Endothelial cell of umbilical vein (primary cell): Measurements from ENCODE around the gene CES4A. TPM values are rescaled to one million over a fixed set of nuclear protein-coding genes. Genes with fewer than 3 reads are reported as not detected.
"Not testable (repeated sequence)": the region's sequence is repeated elsewhere in the genome, so short reads cannot be mapped to it uniquely, and the experiment has no call there.

Experiments
- BruUV-seq: library from RNA; stranded (reverse); fragments of 400-500 nt; replicated peaks from 2 replicates; lab custom pipeline; 2021; lab: Mats Ljungman, UMichigan
- CTCF ChIA-PET: fragments of 300-600, 350-600 bp; sonication (Branson Sonifier 250); formaldehyde crosslinking; loops from one replicate; lab custom pipeline; 2021; ENCODE audit warnings: antibody characterized with exemption, inconsistent platforms; lab: Charles Lee
- POLR2A ChIA-PET: fragments of 300-600, 350-600 bp; sonication (Branson Sonifier 250); formaldehyde crosslinking; loops from one replicate; lab custom pipeline; 2021; ENCODE audit warnings: antibody characterized with exemption, inconsistent platforms; lab: Charles Lee
- DNase-seq: peaks from one replicate; pipeline ENCODE4 v3.0.0-alpha.2; 2011; ENCODE audit warnings: low read depth, low spot score
- FAIRE-seq: peaks from 2 replicates; lab custom pipeline; 2011; peaks lifted over from hg19 to GRCh38; lab: Jason Lieb, UNC
- H2AFZ ChIP-seq: 2 replicates; pipeline ENCODE4 v1.6.0; 2012; ENCODE audit warnings: low read depth, low read length, control low read depth, inconsistent platforms
- H3K27ac ChIP-seq: 2 replicates; pipeline ENCODE4 v1.5.1; 2011; ENCODE audit warnings: low read depth, mild to moderate bottlenecking, control low read depth, low read length, moderate library complexity; ENCODE audit not compliant: insufficient read depth
- H3K27me3 ChIP-seq, 2 experiments: 2 replicates each; pipeline versions ENCODE4 v1.6.0 to v1.6.1; 2011; ENCODE audit warnings: low read length in 2 of 2, mixed read lengths in 1 of 2; ENCODE audit not compliant: control insufficient read depth in 2 of 2, insufficient read depth in 2 of 2
- H3K36me3 ChIP-seq, 2 experiments: 2 replicates in 1 of 2; 3 replicates in 1 of 2; pipeline ENCODE4 v1.5.1; 2011; ENCODE audit warnings: low read length in 2 of 2, mild to moderate bottlenecking in 1 of 2, moderate library complexity in 1 of 2; ENCODE audit not compliant: control insufficient read depth in 2 of 2, insufficient read depth in 2 of 2; ENCODE audit errors: extremely low read depth in 1 of 2
- H3K4me1 ChIP-seq: 3 replicates; pipeline ENCODE4 v1.5.1; 2011; ENCODE audit warnings: mild to moderate bottlenecking, low read length; ENCODE audit not compliant: control insufficient read depth, insufficient read depth; ENCODE audit errors: extremely low read depth
- H3K4me2 ChIP-seq: 2 replicates; pipeline ENCODE4 v1.6.1; 2011; ENCODE audit warnings: low read length, control low read depth, mixed read lengths; ENCODE audit not compliant: insufficient read depth
- H3K4me3 ChIP-seq, 3 experiments: fragments of 200-600 bp in 1 of 3; sonication (generic), shearing (Covaris generic) in 1 of 3; replicated peaks in 1 of 3; 2 replicates each; pipeline ENCODE4 v1.5.1; 2011 to 2016; ENCODE audit warnings: control low read depth in 3 of 3, low read length in 3 of 3, mild to moderate bottlenecking in 2 of 3, inconsistent platforms in 1 of 3, low read depth in 1 of 3, moderate library complexity in 1 of 3; ENCODE audit not compliant: insufficient read depth in 1 of 3
- H3K79me2 ChIP-seq: 2 replicates; pipeline ENCODE4 v1.6.0; 2012; ENCODE audit warnings: low read length, inconsistent platforms; ENCODE audit not compliant: control insufficient read depth, insufficient read depth
- H3K9ac ChIP-seq: replicated peaks from 2 replicates; pipeline ENCODE3; 2011; ENCODE audit warnings: low read length, control low read depth; ENCODE audit not compliant: insufficient read depth; ENCODE audit errors: extremely low read depth
- H3K9me1 ChIP-seq: replicated peaks from 3 replicates; pipeline ENCODE4 v1.6.0; 2011; ENCODE audit warnings: mild to moderate bottlenecking, low read length; ENCODE audit not compliant: control insufficient read depth, insufficient read depth; ENCODE audit errors: extremely low read depth
- H3K9me3 ChIP-seq: replicated peaks from 2 replicates; pipeline ENCODE4 v1.5.1; 2012; ENCODE audit warnings: low read length, inconsistent platforms; ENCODE audit not compliant: control insufficient read depth, insufficient read depth
- H4K20me1 ChIP-seq: replicated peaks from 2 replicates; pipeline ENCODE3; 2011; ENCODE audit warnings: mild to moderate bottlenecking, low read length; ENCODE audit not compliant: control insufficient read depth, insufficient read depth; ENCODE audit errors: extremely low read depth
- POLR2AphosphoS5 ChIP-seq: IDR thresholded peaks from 2 replicates; pipeline ENCODE4 v1.6.1; 2012; ENCODE audit warnings: low read depth, mild to moderate bottlenecking, control low read depth, low read length, moderate library complexity; ENCODE audit not compliant: insufficient read depth
- dilution Hi-C: fragments of 300-500 bp; cut with MboI; formaldehyde crosslinking; loops from one replicate; pipeline ENCODE4 v1.15.0; 2019; ENCODE audit warnings: low sequenced_read_pairs; ENCODE audit not compliant: extremely low pct_ligation_motif_present
- intact Hi-C: fragments of 100-400 bp; cut with micrococcal nuclease; formaldehyde crosslinking; loops from one replicate; pipeline ENCODE4 v1.10.0; 2022
- polyA plus RNA-seq, 4 experiments: library from polyadenylated mRNA; depleted of rRNA in 3 of 4; stranded (reverse) in 3 of 4; unstranded in 1 of 4; fragments of >200 nt; gene quantifications; 2 replicates each; pipeline versions ENCODE4 v1.2.1 to v1.2.3, GENCODE V29; 2011 to 2012; ENCODE audit warnings: missing spikeins in 1 of 4
- total RNA-seq: library from RNA; stranded (reverse); gene quantifications from 2 replicates; pipeline ENCODE4 v1.2.3, GENCODE V29; 2021
- TF ChIP-seq, protein P1 (sequence below), 2 donors: IDR thresholded peaks; 1 replicate in 1 of 2; 2 replicates in 1 of 2; pipeline ENCODE4 v1.5.1; 2011; ENCODE audit warnings: low read length in 2 of 2, mild to moderate bottlenecking in 2 of 2, moderate library complexity in 2 of 2, control low read depth in 1 of 2, inconsistent platforms in 1 of 2, low read depth in 1 of 2; ENCODE audit not compliant: insufficient read depth in 1 of 2; ENCODE audit errors: extremely low read depth in 1 of 2

The CES4A gene
- total and polyA plus RNA-seq, 2 donors (not counting 3 experiments of a cell fraction or from before 2014, with no cell fraction given): 5.4 to 13.3 TPM

DNA sequence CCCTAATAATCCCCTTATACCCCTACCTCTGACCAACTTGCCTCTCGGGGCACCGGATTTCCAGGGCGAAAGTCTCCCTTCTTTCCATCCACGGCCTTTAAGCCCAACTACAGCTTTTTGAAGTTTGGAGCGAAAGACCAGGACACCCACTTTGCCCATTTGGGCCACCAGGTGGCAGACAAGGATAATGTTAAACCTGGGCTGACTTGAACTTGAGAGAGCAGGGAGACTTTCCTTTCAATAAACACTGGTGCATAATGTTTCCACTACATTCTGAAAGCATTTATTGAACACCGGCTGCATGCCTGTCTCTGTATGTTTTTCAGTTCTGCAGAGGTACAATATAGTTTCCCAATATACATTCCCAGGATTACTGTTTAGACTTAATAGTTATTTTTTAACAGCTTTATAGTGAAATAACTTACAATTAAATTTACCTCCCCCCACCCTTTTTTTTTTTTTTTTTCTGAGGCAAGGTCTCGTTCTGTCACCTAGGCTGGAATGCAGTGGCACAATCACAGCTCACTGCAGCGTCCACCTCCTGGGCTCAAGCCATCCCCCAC is 34.2 kb upstream of the CES4A start:
- peak; percentile 98 for FAIRE-seq
- no peak overlapping the region for H3K9ac ChIP-seq
- H3K4me2 ChIP-seq: no peak overlapping the region
- no peaks in the 10 kb centered on the region for H3K79me2 ChIP-seq
- H3K4me3 ChIP-seq: no peak overlapping the region
- no peaks in the 10 kb centered on the region for H3K36me3 ChIP-seq
- H3K9me3 ChIP-seq: no peaks in the 10 kb centered on the region
- peak; percentile 78 for DNase-seq
- H3K27ac ChIP-seq: no peak overlapping the region
- BruUV-seq: no TSS peak
- H2AFZ ChIP-seq: no peak overlapping the region
- ChIA-PET POLR2A (no interaction called here), CTCF (interaction anchor here (0.5 to 3.8 kb wide), 49 partner anchors 9 to 561 kb away, joined by 3 to 55 read pairs (median 4); partner anchors contain the start of genes B3GNT9, FBXL8, MATCAP1 and NOL3)
- H3K4me1 ChIP-seq: no peaks in the 10 kb centered on the region
- TF ChIP-seq POLR2AphosphoS5: no peak
- TF ChIP-seq, protein P1, sequence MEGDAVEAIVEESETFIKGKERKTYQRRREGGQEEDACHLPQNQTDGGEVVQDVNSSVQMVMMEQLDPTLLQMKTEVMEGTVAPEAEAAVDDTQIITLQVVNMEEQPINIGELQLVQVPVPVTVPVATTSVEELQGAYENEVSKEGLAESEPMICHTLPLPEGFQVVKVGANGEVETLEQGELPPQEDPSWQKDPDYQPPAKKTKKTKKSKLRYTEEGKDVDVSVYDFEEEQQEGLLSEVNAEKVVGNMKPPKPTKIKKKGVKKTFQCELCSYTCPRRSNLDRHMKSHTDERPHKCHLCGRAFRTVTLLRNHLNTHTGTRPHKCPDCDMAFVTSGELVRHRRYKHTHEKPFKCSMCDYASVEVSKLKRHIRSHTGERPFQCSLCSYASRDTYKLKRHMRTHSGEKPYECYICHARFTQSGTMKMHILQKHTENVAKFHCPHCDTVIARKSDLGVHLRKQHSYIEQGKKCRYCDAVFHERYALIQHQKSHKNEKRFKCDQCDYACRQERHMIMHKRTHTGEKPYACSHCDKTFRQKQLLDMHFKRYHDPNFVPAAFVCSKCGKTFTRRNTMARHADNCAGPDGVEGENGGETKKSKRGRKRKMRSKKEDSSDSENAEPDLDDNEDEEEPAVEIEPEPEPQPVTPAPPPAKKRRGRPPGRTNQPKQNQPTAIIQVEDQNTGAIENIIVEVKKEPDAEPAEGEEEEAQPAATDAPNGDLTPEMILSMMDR (IDR thresholded peaks at IDR 0.05; ENCODE audit: extremely low read depth in 1 of 2, insufficient read depth in 1 of 2, low read depth in 1 of 2, low read length in 2 of 2): peak; percentile 78 to 85
- dilution Hi-C loops: no loop called here
- H3K9me1 ChIP-seq: no peaks in the 10 kb centered on the region
- peaks cover 3 to 5% of the 10 kb centered on the region in 2 experiments for H3K27me3 ChIP-seq
- intact Hi-C loops: loop anchor here (1.0 to 10.0 kb wide), 2 partner anchors 231 to 441 kb away; partner anchors contain the start of gene TPPP3
- no peaks in the 10 kb centered on the region for H4K20me1 ChIP-seq

- H3K79me2 ChIP-seq, H3K4me1 ChIP-seq, POLR2A ChIA-PET, H3K9ac ChIP-seq, H2AFZ ChIP-seq, H3K27ac ChIP-seq, BruUV-seq, DNase-seq, FAIRE-seq, H3K9me1 ChIP-seq, H3K27me3 ChIP-seq, H3K9me3 ChIP-seq, H4K20me1 ChIP-seq, H3K4me2 ChIP-seq, dilution Hi-C loops, H3K4me3 ChIP-seq, H3K36me3 ChIP-seq: not testable (repeated sequence)
- intact Hi-C loops: loop anchor here (10.0 kb wide), 1 partner anchor 439 kb away; the partner anchor contains the start of gene TPPP3
- CTCF ChIA-PET: interaction anchor here (0.8 to 4.7 kb wide), 2 partner anchors 200 to 559 kb away, joined by 3 to 26 read pairs; no protein-coding TSS in a partner anchor
Measured at GRCh38 chr16:66955363-66956153, 32.8 kb upstream of the CES4A start.

GRCh38 chr16:66956154-66956457 is 32.3 kb upstream of the CES4A start:
- H3K36me3 ChIP-seq, H3K4me2 ChIP-seq, H3K4me3 ChIP-seq, FAIRE-seq, POLR2A ChIA-PET, H2AFZ ChIP-seq, DNase-seq, H3K27me3 ChIP-seq, H3K4me1 ChIP-seq, BruUV-seq, H3K79me2 ChIP-seq, H3K27ac ChIP-seq, H3K9me1 ChIP-seq, H4K20me1 ChIP-seq, H3K9me3 ChIP-seq, dilution Hi-C loops, H3K9ac ChIP-seq: not testable (repeated sequence)
- intact Hi-C loops: loop anchor here (10.0 kb wide), 1 partner anchor 439 kb away; the partner anchor contains the start of gene TPPP3
- CTCF ChIA-PET: interaction anchor here (0.7 to 4.7 kb wide), 5 partner anchors 61 to 558 kb away, joined by 3 to 26 read pairs (median 3); no protein-coding TSS in a partner anchor
